A673 (cell line): Measurements from ENCODE around the gene PLEKHF1.

Experiments used
- EZH2 ChIP-seq: fragments of 200-600 bp; sonication (generic); IDR thresholded peaks from 2 replicates; pipeline ENCODE4 v1.6.1; 2017; ENCODE audit warnings: borderline replicate concordance, low read depth, mild to moderate bottlenecking, mixed read lengths, antibody characterized with exemption, low read length; ENCODE audit not compliant: poor library complexity, severe bottlenecking
- TF ChIP-seq, protein P1 (sequence below): fragments of 300-800, 200-600 bp; sonication (generic); conservative IDR thresholded peaks from 2 replicates; pipeline ENCODE4 v1.5.1; 2017; ENCODE audit warnings: low read depth, mild to moderate bottlenecking, antibody characterized with exemption, low read length, moderate library complexity, mixed read lengths

DNA sequence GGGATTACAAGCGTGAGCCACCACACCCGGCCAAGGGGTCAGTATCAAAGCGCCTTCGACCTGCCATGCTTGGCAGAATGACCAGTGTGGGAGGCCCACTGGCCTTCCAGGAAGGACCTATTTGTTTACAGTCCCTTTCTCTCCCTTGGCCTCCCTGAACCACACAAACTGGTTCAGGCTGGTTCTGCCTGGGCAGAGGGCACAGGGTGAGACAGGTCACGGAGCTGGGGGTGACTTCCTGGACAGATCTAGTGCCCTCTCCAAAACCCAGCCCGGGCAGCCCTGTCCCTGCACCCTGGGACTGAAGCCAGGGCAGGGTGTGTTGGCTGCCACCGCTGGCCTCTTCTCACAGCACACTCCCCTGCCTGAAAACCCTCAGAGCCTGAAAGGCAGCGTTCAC lies 11.3 kb downstream of the PLEKHF1 start:
- TF ChIP-seq, protein P1, sequence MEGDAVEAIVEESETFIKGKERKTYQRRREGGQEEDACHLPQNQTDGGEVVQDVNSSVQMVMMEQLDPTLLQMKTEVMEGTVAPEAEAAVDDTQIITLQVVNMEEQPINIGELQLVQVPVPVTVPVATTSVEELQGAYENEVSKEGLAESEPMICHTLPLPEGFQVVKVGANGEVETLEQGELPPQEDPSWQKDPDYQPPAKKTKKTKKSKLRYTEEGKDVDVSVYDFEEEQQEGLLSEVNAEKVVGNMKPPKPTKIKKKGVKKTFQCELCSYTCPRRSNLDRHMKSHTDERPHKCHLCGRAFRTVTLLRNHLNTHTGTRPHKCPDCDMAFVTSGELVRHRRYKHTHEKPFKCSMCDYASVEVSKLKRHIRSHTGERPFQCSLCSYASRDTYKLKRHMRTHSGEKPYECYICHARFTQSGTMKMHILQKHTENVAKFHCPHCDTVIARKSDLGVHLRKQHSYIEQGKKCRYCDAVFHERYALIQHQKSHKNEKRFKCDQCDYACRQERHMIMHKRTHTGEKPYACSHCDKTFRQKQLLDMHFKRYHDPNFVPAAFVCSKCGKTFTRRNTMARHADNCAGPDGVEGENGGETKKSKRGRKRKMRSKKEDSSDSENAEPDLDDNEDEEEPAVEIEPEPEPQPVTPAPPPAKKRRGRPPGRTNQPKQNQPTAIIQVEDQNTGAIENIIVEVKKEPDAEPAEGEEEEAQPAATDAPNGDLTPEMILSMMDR = no peak
- TF ChIP-seq EZH2 = no peak
